Astrocyte of the spinal cord (primary cell): ENCODE measurements around the gene NPHP4.

Source experiments
- DNase-seq: peaks from one replicate; pipeline ENCODE4 v3.0.0; 2011; ENCODE audit warnings: low read depth, low spot score
- H3K4me3 ChIP-seq: 2 replicates; pipeline ENCODE4 v1.5.1; 2011; ENCODE audit warnings: low read depth, mild to moderate bottlenecking, low read length, moderate library complexity
- CTCF ChIP-seq: IDR thresholded peaks from 2 replicates; pipeline ENCODE4 v1.5.1; 2012; ENCODE audit warnings: low read depth, mild to moderate bottlenecking, low read length, inconsistent platforms
- in situ Hi-C: cut with HindIII; loops from 2 replicates; pipeline ENCODE4 v1.10.0; 2017; ENCODE audit warnings: low sequenced_read_pairs

The NPHP4 gene

GRCh38 chr1:5868931-5869500, 123.2 kb downstream of the NPHP4 start:
- H3K4me3 ChIP-seq = no peak overlapping the region
- no peak for DNase-seq
- TF ChIP-seq CTCF = no peak
- in situ Hi-C loops = no loop called here

- H3K4me3 ChIP-seq = no peak overlapping the region
- in situ Hi-C loops = no loop called here
- DNase-seq = no peak
- no peak for TF ChIP-seq CTCF
Observed at GRCh38 chr1:5865774-5866173, 126.5 kb downstream of the NPHP4 start.

- no peak overlapping the region for H3K4me3 ChIP-seq
- in situ Hi-C loops = no loop called here
- no peak for DNase-seq
- TF ChIP-seq CTCF = no peak
Observed at GRCh38 chr1:5865056-5865455, 127.2 kb downstream of the NPHP4 start.

DNA sequence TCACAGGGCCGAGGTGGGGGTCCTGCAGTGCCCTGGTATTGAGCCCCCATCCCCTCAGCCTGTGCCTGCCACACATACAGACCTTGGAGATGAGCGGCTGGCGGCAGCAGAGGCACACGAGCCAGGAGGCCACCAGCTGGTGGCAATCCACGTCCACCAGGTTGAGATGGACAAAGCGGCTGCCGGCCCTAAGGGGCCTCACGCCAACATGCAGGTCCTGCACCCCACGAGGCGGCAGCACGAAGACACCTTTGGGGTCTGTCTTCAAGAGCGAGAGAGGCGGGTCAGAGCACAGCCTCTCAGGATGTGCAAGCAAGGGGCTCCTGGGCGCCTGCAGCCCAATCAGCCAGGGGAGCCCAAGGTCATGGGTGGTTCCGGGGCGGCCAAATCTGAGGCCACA, 128.0 kb downstream of the NPHP4 start:
- H3K4me3 ChIP-seq = no peak overlapping the region
- no peak for TF ChIP-seq CTCF
- in situ Hi-C loops = no loop called here
- DNase-seq = no peak

- no peak for DNase-seq
- in situ Hi-C loops = no loop called here
Observed at GRCh38 chr1:5863238-5863637, 129.0 kb downstream of the NPHP4 start.

DNA sequence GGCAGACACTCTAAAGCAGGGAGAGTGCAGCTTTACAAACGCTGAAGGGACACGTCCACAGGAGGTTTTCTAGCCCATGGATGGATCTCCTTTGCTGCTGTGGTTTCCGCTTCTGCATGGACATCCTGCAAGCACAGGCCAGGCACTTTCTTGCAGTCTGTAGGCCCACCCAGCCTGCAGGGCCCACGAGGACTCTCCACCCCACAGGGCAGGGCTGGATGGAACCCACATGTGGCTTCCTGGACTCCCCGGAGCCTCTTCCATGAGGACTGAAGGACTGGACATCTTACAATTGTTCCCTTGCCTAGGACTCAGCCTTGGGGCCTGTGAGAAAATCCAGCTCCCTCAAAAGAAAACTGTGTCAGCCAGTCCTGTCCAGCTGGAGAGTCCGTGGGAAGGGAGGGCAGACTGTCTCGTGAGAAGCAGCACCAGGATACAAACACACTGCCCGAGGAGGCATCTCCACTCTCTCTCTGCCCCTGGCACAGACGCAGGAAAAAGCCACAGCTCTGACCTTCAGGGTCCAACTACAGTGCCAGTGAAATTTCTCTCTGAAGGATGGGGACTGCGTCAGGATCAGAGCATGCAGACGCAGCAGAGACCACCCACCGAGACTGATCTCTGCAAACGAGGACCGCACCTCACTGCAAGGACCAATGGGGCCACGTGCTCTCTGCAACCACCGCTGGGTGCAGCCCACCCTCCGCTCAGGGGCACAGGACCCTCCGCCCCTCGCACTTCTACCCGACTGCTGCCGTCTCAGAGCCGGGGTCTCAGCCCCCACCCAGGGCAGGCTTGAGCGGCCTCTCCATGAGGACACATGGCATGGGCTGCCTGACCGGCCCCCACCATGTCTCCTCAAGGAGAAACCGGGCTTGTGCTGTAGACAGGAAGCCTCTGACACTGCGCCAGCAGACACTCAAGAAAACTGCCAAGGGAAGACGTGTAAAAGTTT, 130.1 kb downstream of the NPHP4 start:
- H3K4me3 ChIP-seq = no peak overlapping the region
- no peak for DNase-seq
- TF ChIP-seq CTCF = no peak
- in situ Hi-C loops = no loop called here

More at GRCh38 chr1:5863238-5863637, 129.0 kb downstream of the NPHP4 start:
- TF ChIP-seq CTCF = no peak
- no peak overlapping the region for H3K4me3 ChIP-seq
